Caco-2 (cell line): ENCODE measurements around the gene ROBO1. TPM values are rescaled to one million over a fixed set of nuclear protein-coding genes. Genes with fewer than 3 reads are reported as not detected.

Experiments
- BruUV-seq: library from RNA; stranded (reverse); fragments of 400-500 nt; replicated peaks from 2 replicates; lab custom pipeline; 2021; lab: Mats Ljungman, UMichigan
- CTCF ChIA-PET: fragments of 300-600 bp; sonication (Branson Sonifier 250); formaldehyde crosslinking; loops from one replicate; lab custom pipeline; 2022; ENCODE audit warnings: antibody characterized with exemption; lab: Charles Lee
- POLR2A ChIA-PET: fragments of 300-600 bp; sonication (Branson Sonifier 250); formaldehyde crosslinking; loops from one replicate; lab custom pipeline; 2022; ENCODE audit warnings: antibody characterized with exemption; lab: Charles Lee
- DNase-seq, 2 experiments: peaks; one replicate each; pipeline versions ENCODE4 v3.0.0 to v3.0.0-alpha.2; 2020 to 2022
- H3K27me3 ChIP-seq: replicated peaks from 2 replicates; pipeline ENCODE4 v1.6.0; 2011; ENCODE audit warnings: low read length; ENCODE audit not compliant: control insufficient read depth, insufficient read depth
- H3K36me3 ChIP-seq: 2 replicates; pipeline ENCODE4 v1.5.1; 2011; ENCODE audit warnings: low read length; ENCODE audit not compliant: control insufficient read depth, insufficient read depth
- H3K4me1 ChIP-seq: fragments of 250-450 bp; sonication (Bioruptor Pico); 2 replicates; pipeline ENCODE4 v1.5.1; 2020; ENCODE audit warnings: mild to moderate bottlenecking
- H3K4me3 ChIP-seq: 2 replicates; pipeline ENCODE4 v1.5.1; 2011; ENCODE audit warnings: low read depth, mild to moderate bottlenecking, control low read depth, low read length
- H3K9me3 ChIP-seq: fragments of 250-450 bp; sonication (Bioruptor Pico); 2 replicates; pipeline ENCODE4 v1.5.1; 2020; ENCODE audit warnings: mild to moderate bottlenecking, moderate library complexity
- H3K27ac Mint-ChIP-seq: one replicate; pipeline ENCODE4 v1.8.0; 2022; ENCODE audit warnings: mixed read lengths; ENCODE audit not compliant: unreplicated experiment
- H3K27me3 Mint-ChIP-seq: one replicate; pipeline ENCODE4 v1.8.0; 2022; ENCODE audit warnings: mixed read lengths; ENCODE audit not compliant: insufficient read depth, unreplicated experiment
- H3K36me3 Mint-ChIP-seq: one replicate; pipeline ENCODE4 v1.8.0; 2022; ENCODE audit warnings: mild to moderate bottlenecking, mixed read lengths; ENCODE audit not compliant: insufficient read depth, unreplicated experiment
- H3K4me1 Mint-ChIP-seq: one replicate; pipeline ENCODE4 v1.8.0; 2022; ENCODE audit warnings: low read depth, mixed read lengths; ENCODE audit not compliant: unreplicated experiment
- H3K4me3 Mint-ChIP-seq: one replicate; pipeline ENCODE4 v1.8.0; 2022; ENCODE audit warnings: mild to moderate bottlenecking, moderate library complexity, mixed read lengths; ENCODE audit not compliant: unreplicated experiment
- H3K9me3 Mint-ChIP-seq: one replicate; pipeline ENCODE4 v1.8.0; 2022; ENCODE audit warnings: mixed read lengths; ENCODE audit not compliant: unreplicated experiment
- intact Hi-C: fragments of 100-400 bp; cut with micrococcal nuclease; formaldehyde crosslinking; loops from one replicate; pipeline ENCODE4 v1.10.0; 2022; ENCODE audit not compliant: unreplicated experiment
- total RNA-seq: library from RNA; stranded (reverse); gene quantifications from 2 replicates; pipeline ENCODE4 v1.2.3, GENCODE V29; 2022
- TF ChIP-seq, protein P1 (sequence below), 2 experiments: fragments of 200-600 bp in 1 of 2; IDR thresholded peaks; 1 replicate in 1 of 2; 2 replicates in 1 of 2; pipeline versions ENCODE4 v1.5.1 to v1.8.0; 2011 to 2022; ENCODE audit warnings: antibody characterized with exemption in 1 of 2, control low read depth in 1 of 2, inconsistent platforms in 1 of 2, low read depth in 1 of 2, low read length in 1 of 2, mild to moderate bottlenecking in 1 of 2, moderate library complexity in 1 of 2; ENCODE audit not compliant: insufficient read depth in 1 of 2, severe bottlenecking in 1 of 2, unreplicated experiment in 1 of 2

ROBO1 gene
- total RNA-seq, 1 experiment from 2014 or later: 1.8 TPM

DNA sequence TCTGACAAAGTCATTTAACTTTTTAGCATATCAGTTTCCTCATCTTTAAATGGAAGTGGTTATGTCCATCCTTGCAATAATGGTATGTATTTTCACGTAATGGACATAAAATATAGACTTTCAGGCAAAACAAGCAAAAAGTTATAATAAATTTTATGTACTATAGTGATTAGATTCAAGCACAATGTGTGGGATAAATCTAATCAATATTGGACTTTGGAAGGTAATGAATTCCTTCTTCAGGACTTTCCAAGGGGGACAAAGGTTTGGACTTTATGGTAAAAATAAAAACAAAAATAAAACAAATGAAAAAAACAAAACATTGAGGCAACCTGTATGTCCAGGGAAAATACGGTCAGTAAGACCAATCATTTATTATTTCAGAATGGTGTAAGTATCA is 357.7 kb downstream of the ROBO1 start:
- no peaks in the 10 kb centered on the region for H3K9me3 ChIP-seq
- no peak overlapping the region for H3K27ac Mint-ChIP-seq
- BruUV-seq: no TSS peak
- TF ChIP-seq, protein P1, sequence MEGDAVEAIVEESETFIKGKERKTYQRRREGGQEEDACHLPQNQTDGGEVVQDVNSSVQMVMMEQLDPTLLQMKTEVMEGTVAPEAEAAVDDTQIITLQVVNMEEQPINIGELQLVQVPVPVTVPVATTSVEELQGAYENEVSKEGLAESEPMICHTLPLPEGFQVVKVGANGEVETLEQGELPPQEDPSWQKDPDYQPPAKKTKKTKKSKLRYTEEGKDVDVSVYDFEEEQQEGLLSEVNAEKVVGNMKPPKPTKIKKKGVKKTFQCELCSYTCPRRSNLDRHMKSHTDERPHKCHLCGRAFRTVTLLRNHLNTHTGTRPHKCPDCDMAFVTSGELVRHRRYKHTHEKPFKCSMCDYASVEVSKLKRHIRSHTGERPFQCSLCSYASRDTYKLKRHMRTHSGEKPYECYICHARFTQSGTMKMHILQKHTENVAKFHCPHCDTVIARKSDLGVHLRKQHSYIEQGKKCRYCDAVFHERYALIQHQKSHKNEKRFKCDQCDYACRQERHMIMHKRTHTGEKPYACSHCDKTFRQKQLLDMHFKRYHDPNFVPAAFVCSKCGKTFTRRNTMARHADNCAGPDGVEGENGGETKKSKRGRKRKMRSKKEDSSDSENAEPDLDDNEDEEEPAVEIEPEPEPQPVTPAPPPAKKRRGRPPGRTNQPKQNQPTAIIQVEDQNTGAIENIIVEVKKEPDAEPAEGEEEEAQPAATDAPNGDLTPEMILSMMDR (IDR thresholded peaks at IDR 0.05; ENCODE audit: insufficient read depth in 1 of 2, low read depth in 1 of 2, low read length in 1 of 2, severe bottlenecking in 1 of 2, unreplicated experiment in 1 of 2): no peak
- DNase-seq: no peak
- H3K9me3 Mint-ChIP-seq: no peaks in the 10 kb centered on the region
- no peaks in the 10 kb centered on the region for H3K4me1 Mint-ChIP-seq
- H3K4me3 Mint-ChIP-seq: no peak overlapping the region
- no peaks in the 10 kb centered on the region for H3K27me3 ChIP-seq
- H3K36me3 ChIP-seq: no peaks in the 10 kb centered on the region
- ChIA-PET POLR2A (no interaction called here), CTCF (no interaction called here)
- peaks cover 2% of the 10 kb centered on the region for H3K27me3 Mint-ChIP-seq
- intact Hi-C loops: no loop called here
- H3K4me3 ChIP-seq: no peak overlapping the region
- no peaks in the 10 kb centered on the region for H3K36me3 Mint-ChIP-seq
- H3K4me1 ChIP-seq: no peaks in the 10 kb centered on the region

DNA sequence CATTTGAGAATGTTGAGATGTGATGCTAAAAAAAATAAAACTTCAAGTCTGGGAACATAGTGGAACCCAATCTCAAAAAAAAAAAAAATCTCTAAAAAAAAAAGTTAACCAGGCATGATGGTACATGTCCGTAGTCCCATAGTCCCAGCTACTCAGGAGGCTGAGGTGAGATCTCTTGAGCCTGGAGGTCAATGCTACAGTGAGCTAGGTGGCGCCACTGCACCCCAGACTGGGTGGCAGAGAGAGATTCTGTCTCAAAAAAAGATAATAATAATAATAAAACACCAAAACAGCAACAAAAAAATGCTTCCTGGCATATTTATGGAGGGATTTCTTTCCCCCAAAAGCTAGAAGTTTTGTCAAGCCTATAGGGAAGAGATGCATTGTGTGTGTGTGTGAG is 361.6 kb downstream of the ROBO1 start:
- Mint-ChIP-seq H3K36me3 (no peaks in the 10 kb centered on the region), H3K27me3 (no peaks in the 10 kb centered on the region), H3K4me3 (no peak overlapping the region), H3K4me1 (no peaks in the 10 kb centered on the region), H3K9me3 (no peaks in the 10 kb centered on the region), H3K27ac (no peak overlapping the region)
- POLR2A ChIA-PET: no interaction called here
- no peak for DNase-seq
- H3K4me3 ChIP-seq: no peak overlapping the region
- no peaks in the 10 kb centered on the region for H3K36me3 ChIP-seq
- no peaks in the 10 kb centered on the region for H3K27me3 ChIP-seq
- BruUV-seq: no TSS peak
- no peaks in the 10 kb centered on the region for H3K4me1 ChIP-seq
- no peaks in the 10 kb centered on the region for H3K9me3 ChIP-seq
- intact Hi-C loops: loop anchor here (5.0 kb wide), 1 partner anchor 91 kb away; no protein-coding TSS in a partner anchor
- CTCF ChIA-PET: no interaction called here
- TF ChIP-seq, protein P1 (IDR thresholded peaks at IDR 0.05; ENCODE audit: insufficient read depth in 1 of 2, low read depth in 1 of 2, low read length in 1 of 2, severe bottlenecking in 1 of 2, unreplicated experiment in 1 of 2): no peak

DNA sequence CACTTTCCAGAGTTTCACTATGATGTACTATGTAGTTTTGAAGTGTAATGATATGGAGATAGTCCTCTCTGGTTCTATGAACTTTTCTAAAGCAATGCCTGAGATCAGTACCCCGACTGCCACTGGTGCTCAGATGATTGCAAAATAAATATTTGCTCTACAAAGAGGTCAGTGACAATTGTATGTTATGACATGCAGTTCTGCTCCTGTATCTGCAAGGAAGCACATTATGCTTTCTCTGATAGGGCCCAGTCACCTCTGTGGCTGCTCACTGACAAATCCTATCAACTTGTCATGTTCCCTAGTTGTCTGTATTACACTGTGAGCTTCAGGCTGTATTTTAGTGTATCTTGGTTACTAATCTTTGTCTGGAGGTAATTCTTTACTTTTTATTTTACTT is 362.6 kb downstream of the ROBO1 start:
- H3K36me3 Mint-ChIP-seq: no peaks in the 10 kb centered on the region
- H3K4me3 Mint-ChIP-seq: no peak overlapping the region
- no peaks in the 10 kb centered on the region for H3K27me3 Mint-ChIP-seq
- TF ChIP-seq, protein P1 (IDR thresholded peaks at IDR 0.05; ENCODE audit: insufficient read depth in 1 of 2, low read depth in 1 of 2, low read length in 1 of 2, severe bottlenecking in 1 of 2, unreplicated experiment in 1 of 2): no peak
- Histone ChIP-seq H3K36me3 (no peaks in the 10 kb centered on the region), H3K9me3 (no peaks in the 10 kb centered on the region), H3K4me1 (no peaks in the 10 kb centered on the region), H3K4me3 (no peak overlapping the region), H3K27me3 (no peaks in the 10 kb centered on the region)
- POLR2A ChIA-PET: no interaction called here
- DNase-seq: no peak
- BruUV-seq: no TSS peak
- CTCF ChIA-PET: no interaction called here
- no peaks in the 10 kb centered on the region for H3K9me3 Mint-ChIP-seq
- no peaks in the 10 kb centered on the region for H3K4me1 Mint-ChIP-seq
- H3K27ac Mint-ChIP-seq: no peak overlapping the region
- intact Hi-C loops: loop anchor here (5.0 kb wide), 1 partner anchor 92 kb away; no protein-coding TSS in a partner anchor
